ENCODE results near the gene EBNA1BP2. TPM values are rescaled to one million over a fixed set of nuclear protein-coding genes. Genes with fewer than 3 reads are reported as not detected.
"Not testable (repeated sequence)": the region's sequence is repeated elsewhere in the genome, so short reads cannot be mapped to it uniquely, and the experiment has no call there.

The EBNA1BP2 gene
- total RNA-seq, 1 donor from 2014 or later, result 135 TPM

DNA sequence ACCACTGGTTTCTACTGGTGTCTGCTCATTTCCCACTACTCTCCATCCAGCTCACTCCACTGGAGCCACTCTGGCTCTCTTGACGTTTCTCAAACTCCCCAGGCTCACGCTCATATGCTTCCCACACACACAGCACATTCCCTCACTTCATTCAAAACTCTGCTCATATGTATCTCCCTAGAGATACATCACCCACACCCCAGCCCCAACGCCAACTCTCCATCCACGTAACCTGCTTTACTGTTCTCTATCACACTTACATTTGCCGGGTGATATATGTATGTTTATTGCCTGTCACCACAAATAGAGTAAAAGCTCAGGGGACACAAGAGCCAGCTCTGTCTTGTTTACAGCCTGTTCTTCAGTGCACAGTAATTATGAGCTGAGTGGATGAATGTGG lies 22.2 kb downstream of the EBNA1BP2 start:
- intact Hi-C loops (cut with micrococcal nuclease), result no loop called here
- DNase-seq, result no peak
- no peaks in the 10 kb centered on the region for H3K36me3 Mint-ChIP-seq (ENCODE audit: low read depth)
- H3K27me3 Mint-ChIP-seq, result peaks cover 44% of the 10 kb centered on the region
- H3K27ac Mint-ChIP-seq, result no peak overlapping the region
- H3K4me1 Mint-ChIP-seq, result no peaks in the 10 kb centered on the region
- H3K9me3 Mint-ChIP-seq, result no peaks in the 10 kb centered on the region
- no peak overlapping the region for H3K4me3 Mint-ChIP-seq

DNA sequence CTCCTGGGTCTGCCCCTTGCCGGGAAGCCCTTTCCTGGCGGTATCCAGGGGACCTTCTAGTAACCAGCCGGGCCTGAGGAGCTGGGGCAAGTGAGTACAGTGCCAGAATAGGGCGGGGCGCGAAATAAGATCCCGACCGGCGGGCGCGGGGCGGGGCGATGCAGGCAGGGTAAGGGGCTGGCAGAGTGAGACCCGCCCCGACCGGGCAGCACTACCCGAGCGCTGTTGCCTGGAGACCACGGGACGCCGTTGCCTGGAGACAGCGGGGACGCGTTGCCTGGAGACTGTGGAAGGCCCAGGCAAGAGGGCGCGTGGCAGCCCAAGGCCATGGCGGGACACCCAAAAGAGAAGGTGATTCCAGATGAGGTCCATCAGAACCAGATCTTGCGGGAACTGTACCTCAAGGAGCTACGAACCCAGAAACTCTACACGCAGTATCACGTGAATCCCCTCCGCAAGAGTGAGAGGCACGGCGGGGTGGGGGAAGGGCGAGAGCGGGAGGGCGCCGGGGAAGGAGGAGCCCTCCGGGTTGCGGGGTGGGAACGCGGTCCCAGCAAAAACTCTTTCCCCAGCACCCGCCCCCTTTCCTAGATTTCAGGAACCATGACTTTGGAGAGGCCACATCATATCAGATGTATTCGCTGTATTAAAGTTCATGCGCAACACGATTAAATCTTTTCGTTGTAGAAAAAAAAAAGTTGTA lies 24.3 kb downstream of the EBNA1BP2 start:
- peak; percentile 78 for DNase-seq
- Mint-ChIP-seq H3K27me3 (peaks cover 62% of the 10 kb centered on the region), H3K9me3 (peaks cover 4% of the 10 kb centered on the region), H3K4me1 (no peaks in the 10 kb centered on the region), H3K36me3 (ENCODE audit: low read depth) (no peaks in the 10 kb centered on the region), H3K4me3 (peak overlapping the region; percentile 16), H3K27ac (no peak overlapping the region)
- intact Hi-C loops (cut with micrococcal nuclease), result no loop called here

DNA sequence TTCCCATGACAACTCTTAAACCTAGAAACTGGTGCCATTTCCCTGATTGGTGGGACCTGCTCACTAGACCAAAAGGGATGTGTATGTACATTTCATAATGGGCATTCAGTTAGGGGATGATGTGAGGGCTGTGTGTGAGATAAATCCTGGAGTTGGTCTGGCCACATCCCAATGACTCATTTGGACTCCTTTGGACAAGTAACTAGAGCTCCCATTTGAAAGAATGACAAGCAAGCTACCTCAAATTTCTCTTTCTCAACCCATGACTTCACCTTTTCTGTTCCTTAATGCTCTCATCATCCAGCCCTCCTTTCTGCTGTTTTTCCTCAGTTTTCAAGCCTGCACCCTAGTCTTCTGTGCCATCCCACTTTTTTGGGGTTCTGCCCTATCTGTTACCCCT lies 27.9 kb downstream of the EBNA1BP2 start:
- DNase-seq, result no peak
- Mint-ChIP-seq H3K27me3 (peaks cover 56% of the 10 kb centered on the region), H3K9me3 (peaks cover 4% of the 10 kb centered on the region), H3K36me3 (ENCODE audit: low read depth) (no peaks in the 10 kb centered on the region), H3K4me3 (no peak overlapping the region), H3K27ac (no peak overlapping the region), H3K4me1 (no peaks in the 10 kb centered on the region)
- intact Hi-C loops (cut with micrococcal nuclease), result no loop called here

DNA sequence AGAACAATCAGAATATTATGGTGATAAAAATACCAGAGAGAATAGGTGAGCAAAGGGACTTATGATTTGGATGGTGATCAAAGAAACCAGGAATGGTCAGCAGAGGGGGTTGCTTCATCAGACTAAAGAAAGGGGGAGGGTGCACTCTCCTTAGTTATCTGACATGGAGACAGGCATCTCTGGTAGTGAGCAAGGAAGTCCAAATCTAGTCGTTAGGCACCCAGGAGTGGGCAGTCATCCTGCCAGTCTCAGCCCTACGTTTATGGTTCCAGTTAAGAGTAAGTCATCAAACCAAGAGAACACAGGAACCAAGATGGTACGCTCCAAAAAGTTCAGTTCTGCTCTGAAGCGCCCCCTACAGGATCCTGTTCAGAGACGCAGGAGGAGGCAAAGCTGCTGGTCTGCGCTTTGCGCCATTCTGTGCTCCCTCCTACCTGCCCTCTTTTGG lies 28.6 kb downstream of the EBNA1BP2 start:
- Mint-ChIP-seq H3K36me3 (ENCODE audit: low read depth) (no peaks in the 10 kb centered on the region), H3K4me3 (no peak overlapping the region), H3K27me3 (peaks cover 48% of the 10 kb centered on the region), H3K4me1 (no peaks in the 10 kb centered on the region), H3K9me3 (peaks cover 4% of the 10 kb centered on the region), H3K27ac (no peak overlapping the region)
- no peak for DNase-seq
- intact Hi-C loops (cut with micrococcal nuclease), result no loop called here

DNA sequence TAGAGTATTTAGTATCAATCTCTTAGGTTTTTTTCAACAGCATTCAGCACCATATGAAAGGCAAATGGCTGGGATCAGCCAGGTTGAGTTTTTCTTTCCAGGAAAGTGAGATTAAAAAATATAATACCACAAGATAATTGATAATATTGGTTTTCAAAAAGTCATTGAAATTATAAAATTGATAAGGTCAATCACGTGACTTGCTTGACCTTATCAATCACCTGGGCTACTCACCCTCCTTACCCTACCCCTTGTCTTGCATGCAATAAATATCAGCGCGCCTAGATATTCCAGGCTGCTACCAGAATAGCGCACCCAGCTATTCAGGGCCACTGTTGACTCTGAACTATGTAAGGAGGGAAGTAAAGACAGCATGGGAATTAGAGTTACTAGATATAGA lies 31.5 kb downstream of the EBNA1BP2 start:
- no peaks in the 10 kb centered on the region for H3K36me3 Mint-ChIP-seq (ENCODE audit: low read depth)
- intact Hi-C loops (cut with micrococcal nuclease), result no loop called here
- peaks cover 4% of the 10 kb centered on the region for H3K9me3 Mint-ChIP-seq
- no peak for DNase-seq
- H3K27me3 Mint-ChIP-seq, result peaks cover 33% of the 10 kb centered on the region
- H3K4me1 Mint-ChIP-seq, result no peaks in the 10 kb centered on the region
- H3K27ac Mint-ChIP-seq, result no peak overlapping the region
- H3K4me3 Mint-ChIP-seq, result no peak overlapping the region

DNA sequence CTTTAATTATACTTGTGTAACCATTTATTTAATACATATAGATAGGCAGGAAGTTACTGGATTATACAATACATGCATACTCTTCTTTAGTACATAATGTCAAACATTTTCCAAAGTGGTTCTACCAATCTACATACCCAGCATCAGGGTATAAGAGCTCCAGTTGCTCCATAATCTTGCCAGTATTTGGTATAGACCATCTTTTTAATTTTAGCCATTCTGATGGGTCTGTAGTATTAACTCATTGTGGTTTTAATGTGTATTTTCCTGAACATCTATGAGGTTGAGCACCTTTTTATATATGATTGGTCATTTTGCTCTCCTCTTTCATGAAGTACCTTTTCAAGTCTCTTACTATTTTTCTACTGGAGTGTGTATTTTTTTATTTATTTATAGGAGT lies 32.1 kb downstream of the EBNA1BP2 start:
- no peaks in the 10 kb centered on the region for H3K4me1 Mint-ChIP-seq
- DNase-seq, result no peak
- intact Hi-C loops (cut with micrococcal nuclease), result no loop called here
- peaks cover 28% of the 10 kb centered on the region for H3K27me3 Mint-ChIP-seq
- H3K4me3 Mint-ChIP-seq, result no peak overlapping the region
- no peak overlapping the region for H3K27ac Mint-ChIP-seq
- H3K9me3 Mint-ChIP-seq, result peaks cover 4% of the 10 kb centered on the region
- no peaks in the 10 kb centered on the region for H3K36me3 Mint-ChIP-seq (ENCODE audit: low read depth)

DNA sequence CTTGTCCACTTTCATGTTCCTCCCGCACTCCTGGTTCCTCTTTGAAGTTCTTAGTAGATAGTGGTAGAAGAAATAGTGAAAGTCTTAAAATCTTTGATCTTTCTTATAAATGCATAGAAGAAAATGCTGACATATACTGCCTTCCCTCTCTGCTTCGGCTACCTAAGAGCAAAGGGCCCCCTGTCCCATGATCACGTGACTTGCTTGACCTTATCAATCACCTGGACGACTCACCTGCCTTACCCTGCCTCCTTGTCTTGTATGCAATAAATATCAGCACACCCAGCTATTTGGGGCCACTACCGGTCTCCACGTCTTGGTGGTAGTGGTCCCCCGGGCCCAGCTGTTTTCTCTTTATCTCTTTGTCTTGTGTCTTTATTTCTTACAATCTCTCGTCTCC lies 32.8 kb downstream of the EBNA1BP2 start:
- H3K27me3 Mint-ChIP-seq, result peaks cover 27% of the 10 kb centered on the region
- H3K27ac Mint-ChIP-seq; intact Hi-C loops (cut with micrococcal nuclease); H3K9me3 Mint-ChIP-seq; H3K36me3 Mint-ChIP-seq (ENCODE audit: low read depth); H3K4me1 Mint-ChIP-seq; H3K4me3 Mint-ChIP-seq; DNase-seq: not testable (repeated sequence)

DNA sequence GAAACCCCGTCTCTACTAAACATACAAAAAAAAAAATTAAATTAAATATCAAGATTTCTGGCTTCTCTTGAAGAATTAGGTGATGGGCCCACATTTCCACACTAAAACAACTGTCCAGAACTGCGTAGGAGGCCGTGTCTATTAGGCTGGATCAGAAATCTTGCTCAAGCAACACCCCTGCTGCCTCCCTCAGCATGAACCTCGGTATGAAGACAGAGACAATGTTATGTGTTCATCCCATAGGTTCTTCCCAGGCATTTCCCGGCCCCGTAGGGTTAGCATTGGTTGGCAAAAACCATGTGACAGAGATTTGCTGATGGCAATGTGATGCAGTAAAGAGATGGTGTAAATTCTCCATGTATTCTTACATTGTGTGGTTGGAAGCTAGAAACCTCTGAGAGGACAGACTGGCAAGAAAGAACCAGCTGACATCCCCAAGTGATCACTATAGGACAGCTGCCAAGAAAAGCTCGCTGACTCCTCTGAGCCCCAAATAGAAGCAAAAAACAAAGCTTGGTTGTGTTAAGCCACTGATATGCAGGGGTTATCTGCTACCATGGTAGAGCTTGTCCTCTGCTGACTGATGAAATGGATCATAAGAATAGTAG lies 34.5 kb downstream of the EBNA1BP2 start:
- intact Hi-C loops (cut with micrococcal nuclease), result no loop called here
- H3K27ac Mint-ChIP-seq, result no peak overlapping the region
- no peak for DNase-seq
- H3K4me1 Mint-ChIP-seq, result no peaks in the 10 kb centered on the region
- no peak overlapping the region for H3K4me3 Mint-ChIP-seq
- H3K36me3 Mint-ChIP-seq (ENCODE audit: low read depth), result no peaks in the 10 kb centered on the region
- no peaks in the 10 kb centered on the region for H3K9me3 Mint-ChIP-seq
- peaks cover 25% of the 10 kb centered on the region for H3K27me3 Mint-ChIP-seq

DNA sequence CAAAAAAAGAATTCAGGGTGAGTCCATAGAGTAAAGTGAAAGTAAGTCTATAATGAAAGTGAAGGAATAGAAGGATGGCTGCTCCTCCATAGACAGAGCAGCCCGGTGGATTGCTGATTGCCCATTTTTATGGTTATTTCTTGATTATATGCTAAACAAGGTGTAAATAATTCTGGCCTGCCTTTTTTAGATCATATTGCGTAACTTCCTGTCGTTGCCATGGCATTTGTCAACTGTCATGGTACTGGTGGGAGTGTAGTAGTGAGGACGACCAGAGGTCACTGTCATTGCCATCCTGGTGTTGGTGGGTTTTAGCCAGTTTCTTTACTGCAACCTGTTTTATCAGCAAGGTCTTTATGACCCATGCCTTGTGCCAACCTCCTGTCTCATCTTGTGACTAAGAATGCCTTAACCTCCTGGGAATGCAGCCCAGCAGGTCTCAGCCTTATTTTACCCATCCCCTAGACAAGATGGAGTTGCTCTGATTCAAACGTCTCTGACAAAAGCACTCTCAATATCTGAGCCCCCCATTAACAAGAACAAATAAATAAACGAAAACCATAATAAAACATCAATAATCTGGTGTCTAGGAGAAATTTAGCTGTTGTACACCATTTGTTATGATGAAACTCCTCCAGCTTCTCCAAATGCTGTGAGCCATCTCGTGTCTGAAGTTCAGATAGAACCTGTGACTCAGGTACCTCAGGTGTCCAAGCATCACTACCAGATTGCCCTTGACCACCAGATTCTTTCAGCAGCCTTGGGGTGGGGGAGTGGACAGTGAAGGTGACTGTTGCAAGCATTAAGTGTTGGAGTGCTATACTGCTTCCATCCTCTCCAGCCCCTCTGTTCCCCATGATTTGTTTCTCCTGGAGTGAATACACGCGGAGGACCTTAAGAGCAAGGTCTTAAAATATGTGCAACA lies 36.0 kb downstream of the EBNA1BP2 start:
- H3K27ac Mint-ChIP-seq, result no peak overlapping the region
- intact Hi-C loops (cut with micrococcal nuclease), result no loop called here
- no peak for DNase-seq
- no peaks in the 10 kb centered on the region for H3K4me1 Mint-ChIP-seq
- no peaks in the 10 kb centered on the region for H3K9me3 Mint-ChIP-seq
- H3K4me3 Mint-ChIP-seq, result no peak overlapping the region
- H3K36me3 Mint-ChIP-seq (ENCODE audit: low read depth), result no peaks in the 10 kb centered on the region
- H3K27me3 Mint-ChIP-seq, result peaks cover 27% of the 10 kb centered on the region

DNA sequence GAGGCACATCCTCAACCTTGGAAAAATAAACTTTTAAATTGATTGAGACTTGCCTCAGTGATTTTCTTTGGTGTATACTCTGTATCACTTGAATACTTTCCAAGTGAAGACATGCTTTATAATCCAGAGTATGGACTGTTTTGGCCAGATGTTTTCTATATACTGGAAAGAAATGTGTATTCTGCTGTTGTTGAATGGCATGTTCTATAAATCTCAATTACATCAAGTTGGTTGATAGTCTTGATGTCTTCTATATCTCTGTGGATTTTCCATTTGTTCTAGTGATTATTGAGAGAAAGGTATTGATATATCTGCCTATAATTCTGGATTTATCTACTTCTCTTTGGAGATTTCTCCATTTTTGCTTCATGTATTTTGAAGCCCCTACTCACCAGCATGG lies 37.5 kb downstream of the EBNA1BP2 start:
- Mint-ChIP-seq H3K4me1 (no peaks in the 10 kb centered on the region), H3K27me3 (peaks cover 32% of the 10 kb centered on the region), H3K27ac (no peak overlapping the region), H3K9me3 (no peaks in the 10 kb centered on the region), H3K4me3 (no peak overlapping the region), H3K36me3 (ENCODE audit: low read depth) (no peaks in the 10 kb centered on the region)
- intact Hi-C loops (cut with micrococcal nuclease), result no loop called here
- DNase-seq, result no peak

DNA sequence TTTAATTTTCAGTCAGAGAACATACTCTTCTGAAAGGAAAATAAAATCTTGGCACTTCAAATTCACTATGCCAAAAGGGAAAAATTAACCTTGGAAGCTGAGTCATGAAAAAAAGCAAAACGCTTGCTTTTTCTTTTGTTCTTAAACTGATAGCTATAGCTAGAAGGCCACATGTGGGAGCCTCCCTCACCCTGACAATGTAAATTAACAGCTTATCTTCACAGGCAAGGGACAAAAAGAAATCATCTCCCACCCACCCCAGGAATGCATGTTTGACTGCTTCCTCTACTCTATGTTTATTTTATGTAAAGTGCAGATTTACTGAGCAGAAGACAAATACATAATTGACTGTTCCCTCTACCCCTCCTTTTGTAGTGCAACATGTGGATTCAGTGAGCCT lies 38.0 kb downstream of the EBNA1BP2 start:
- H3K27me3 Mint-ChIP-seq, result peaks cover 32% of the 10 kb centered on the region
- no peak overlapping the region for H3K4me3 Mint-ChIP-seq
- intact Hi-C loops (cut with micrococcal nuclease), result no loop called here
- H3K4me1 Mint-ChIP-seq, result no peaks in the 10 kb centered on the region
- no peaks in the 10 kb centered on the region for H3K36me3 Mint-ChIP-seq (ENCODE audit: low read depth)
- DNase-seq, result no peak
- no peak overlapping the region for H3K27ac Mint-ChIP-seq
- H3K9me3 Mint-ChIP-seq, result no peaks in the 10 kb centered on the region

DNA sequence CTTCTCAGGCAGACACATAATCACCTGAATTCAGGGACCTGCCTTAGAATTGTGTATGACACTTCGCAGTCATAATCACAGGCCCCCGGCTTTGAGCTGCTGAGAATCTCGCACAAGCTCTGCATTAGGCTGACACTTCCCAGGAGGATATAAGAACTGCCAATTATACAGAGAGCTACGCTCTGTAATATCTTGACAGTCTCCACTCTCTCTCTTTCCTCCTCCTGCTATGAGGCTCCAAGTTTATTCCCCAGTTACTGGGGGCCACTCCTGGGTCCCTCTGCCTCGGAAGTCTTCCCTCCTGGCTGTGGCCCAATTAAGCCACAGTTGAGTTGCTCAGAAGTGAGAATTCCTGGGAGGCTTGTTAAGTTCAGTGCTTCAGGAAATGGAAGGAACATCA lies 42.7 kb downstream of the EBNA1BP2 start:
- Mint-ChIP-seq H3K36me3 (ENCODE audit: low read depth) (no peaks in the 10 kb centered on the region), H3K27ac (no peak overlapping the region), H3K27me3 (peaks cover 29% of the 10 kb centered on the region), H3K4me3 (no peak overlapping the region), H3K9me3 (no peaks in the 10 kb centered on the region), H3K4me1 (no peaks in the 10 kb centered on the region)
- no peak for DNase-seq
- intact Hi-C loops (cut with micrococcal nuclease), result no loop called here

DNA sequence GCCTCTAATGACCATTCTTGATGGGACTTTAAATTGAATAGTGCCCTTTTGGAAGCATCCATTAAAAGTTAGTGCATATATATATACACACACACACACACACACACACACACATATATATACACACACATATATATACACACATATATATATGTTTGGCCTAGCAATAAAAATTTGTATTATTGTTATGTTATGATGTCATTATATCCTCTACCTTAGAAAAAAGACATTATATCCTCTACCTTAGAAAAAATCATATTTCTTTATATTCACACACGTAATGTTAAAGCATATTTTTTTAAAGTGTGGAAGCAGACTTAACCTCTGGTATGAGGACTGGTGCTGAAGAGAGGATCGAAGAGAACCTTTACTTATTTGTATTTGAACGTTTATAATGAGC lies 43.3 kb downstream of the EBNA1BP2 start:
- no peak overlapping the region for H3K27ac Mint-ChIP-seq
- no peaks in the 10 kb centered on the region for H3K36me3 Mint-ChIP-seq (ENCODE audit: low read depth)
- no peaks in the 10 kb centered on the region for H3K9me3 Mint-ChIP-seq
- H3K4me1 Mint-ChIP-seq, result no peaks in the 10 kb centered on the region
- intact Hi-C loops (cut with micrococcal nuclease), result no loop called here
- no peak overlapping the region for H3K4me3 Mint-ChIP-seq
- DNase-seq, result no peak
- peaks cover 26% of the 10 kb centered on the region for H3K27me3 Mint-ChIP-seq

DNA sequence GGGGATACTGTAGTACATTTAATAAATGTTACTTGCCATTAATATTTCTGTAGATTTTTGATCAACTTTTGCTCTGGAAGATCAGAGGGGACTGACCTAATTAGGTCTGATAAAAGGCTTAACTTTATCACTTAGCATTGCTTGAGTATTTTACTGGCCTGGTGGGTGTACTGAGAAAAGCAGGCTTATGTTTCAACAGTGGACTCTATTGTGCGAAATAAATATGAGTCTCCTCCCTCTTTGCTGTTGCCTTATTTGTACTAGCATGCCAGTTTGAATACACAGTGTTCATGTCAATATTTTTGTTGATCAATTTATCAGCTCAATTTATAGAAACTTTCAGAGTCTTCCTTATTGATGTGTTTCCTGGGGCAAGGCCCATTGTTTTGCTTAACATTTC lies 49.1 kb downstream of the EBNA1BP2 start:
- Mint-ChIP-seq H3K27ac (no peak overlapping the region), H3K36me3 (ENCODE audit: low read depth) (no peaks in the 10 kb centered on the region)

More for the DNA sequence above, 49.1 kb downstream of the EBNA1BP2 start:
- H3K4me1 Mint-ChIP-seq, result no peaks in the 10 kb centered on the region
- DNase-seq, result no peak
- H3K4me3 Mint-ChIP-seq, result no peak overlapping the region
- H3K9me3 Mint-ChIP-seq, result no peaks in the 10 kb centered on the region
- peaks cover 11% of the 10 kb centered on the region for H3K27me3 Mint-ChIP-seq
- intact Hi-C loops (cut with micrococcal nuclease), result no loop called here

All from activated CD4-positive, alpha-beta T cell treated with anti-CD3 and anti-CD28 coated beads, Interleukin-2, amount 10 ng/mL, durations not matched to agents 24 days and 14 days (primary cell).